ENCODE results near the gene AFF2.

The AFF2 gene

GRCh38 chrX:148995661-148996060 lies 495.2 kb downstream of the AFF2 start:
- H3K27ac ChIP-seq (ENCODE audit: low read depth, low read length): no peak overlapping the region
- no peaks in the 10 kb centered on the region for H3K9me3 ChIP-seq (ENCODE audit: low read length)

DNA sequence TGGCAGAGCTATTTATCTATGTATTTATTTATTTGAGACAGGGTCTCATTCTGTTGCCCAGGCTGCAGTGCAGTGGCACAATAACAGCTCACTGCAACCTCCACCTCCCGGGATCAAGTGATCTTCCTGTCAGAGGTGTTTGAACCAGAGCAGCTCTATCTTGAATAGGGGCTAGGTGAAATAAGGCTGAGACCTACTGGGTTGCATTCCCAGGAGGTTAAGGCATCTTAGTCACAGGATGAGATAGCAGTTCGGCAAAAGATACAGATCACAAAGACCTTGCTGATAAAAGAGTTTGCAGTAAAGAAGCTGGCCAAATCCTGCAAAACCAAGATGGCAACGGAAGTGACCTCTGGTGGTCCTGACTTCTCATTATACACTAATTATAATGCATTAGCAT lies 501.9 kb downstream of the AFF2 start:
- Histone ChIP-seq H3K27ac (ENCODE audit: low read depth, low read length) (no peak overlapping the region), H3K27me3 (ENCODE audit: control insufficient read depth in 1 of 2, insufficient read depth in 2 of 2, low read length in 2 of 2) (no peaks in the 10 kb centered on the region), H3K4me3 (ENCODE audit: low read depth in 1 of 2, low read length in 2 of 2) (no peak overlapping the region), H3K9ac (ENCODE audit: low read length) (no peak overlapping the region), H3K36me3 (ENCODE audit: insufficient read depth, low read length) (no peaks in the 10 kb centered on the region), H3K9me3 (ENCODE audit: low read length) (no peaks in the 10 kb centered on the region), H3K4me1 (ENCODE audit: insufficient read depth, low read length) (no peaks in the 10 kb centered on the region)

More at GRCh38 chrX:148995661-148996060, 495.2 kb downstream of the AFF2 start:
- H3K27me3 ChIP-seq (ENCODE audit: control insufficient read depth in 1 of 2, insufficient read depth in 2 of 2, low read length in 2 of 2): no peaks in the 10 kb centered on the region
- H3K4me1 ChIP-seq (ENCODE audit: insufficient read depth, low read length): no peaks in the 10 kb centered on the region
- no peak overlapping the region for H3K4me3 ChIP-seq (ENCODE audit: low read depth in 1 of 2, low read length in 2 of 2)
- no peaks in the 10 kb centered on the region for H3K36me3 ChIP-seq (ENCODE audit: insufficient read depth, low read length)
- no peak overlapping the region for H3K9ac ChIP-seq (ENCODE audit: low read length)

DNA sequence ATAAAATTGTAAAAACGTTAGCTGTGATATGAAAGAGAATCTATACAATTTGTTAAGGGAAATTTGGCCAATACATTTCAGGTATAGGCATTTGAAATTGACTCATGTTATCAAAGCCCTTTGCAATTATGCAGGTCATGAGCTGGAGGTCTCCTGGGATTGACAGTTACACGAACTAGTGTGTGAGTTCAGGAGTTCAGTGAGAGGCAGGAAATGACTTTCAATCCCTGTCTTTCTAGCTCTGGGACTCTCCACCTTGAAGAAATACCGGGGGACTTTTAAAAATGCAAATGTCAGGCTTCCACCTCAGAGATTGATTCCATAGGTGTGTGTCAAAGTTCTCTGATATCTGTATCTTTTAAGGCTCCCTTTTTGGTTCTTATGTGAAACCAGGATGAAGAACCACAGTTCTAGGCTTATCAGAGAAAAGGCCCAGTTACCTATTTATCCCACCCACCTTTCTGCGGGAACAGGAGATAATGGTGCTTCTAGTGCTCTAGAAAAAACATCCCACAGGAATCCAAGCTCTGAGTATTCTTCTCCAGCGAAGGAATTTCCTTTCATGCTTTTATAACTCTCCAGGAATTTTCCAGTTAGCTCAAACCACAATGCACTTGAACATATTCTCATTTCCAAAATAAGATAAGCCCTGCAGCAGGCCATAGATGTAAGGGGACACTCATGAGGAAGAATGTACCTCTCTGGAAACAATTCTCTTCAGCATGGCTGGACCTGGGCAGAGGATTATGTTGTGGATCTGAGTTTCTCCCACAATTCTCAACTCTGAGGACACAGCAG lies 503.6 kb downstream of the AFF2 start:
- Histone ChIP-seq H3K4me3 (ENCODE audit: low read depth in 1 of 2, low read length in 2 of 2) (no peak overlapping the region), H3K9me3 (ENCODE audit: low read length) (no peaks in the 10 kb centered on the region)

DNA sequence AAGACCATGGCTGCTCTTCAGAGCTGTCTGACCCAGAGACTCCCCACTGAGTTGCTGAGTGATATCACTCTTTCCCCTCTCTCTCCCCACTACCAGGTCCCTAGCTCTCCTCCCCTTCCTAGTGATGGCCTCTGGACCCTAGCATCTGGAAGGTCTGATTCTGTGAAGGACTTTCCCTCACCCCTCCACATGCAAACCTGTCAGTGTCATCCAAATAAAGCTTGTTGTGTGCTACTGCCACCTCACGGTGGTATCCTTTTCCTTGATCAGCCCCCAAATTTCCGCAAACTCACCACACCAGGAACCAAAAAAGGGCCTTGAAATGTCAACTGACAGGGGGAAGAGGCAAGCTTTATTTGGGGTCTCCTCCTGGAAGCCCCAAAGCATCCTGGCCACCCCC lies 504.5 kb downstream of the AFF2 start:
- H3K4me3 ChIP-seq (ENCODE audit: low read depth in 1 of 2, low read length in 2 of 2): no peak overlapping the region
- no peak overlapping the region for H3K27ac ChIP-seq (ENCODE audit: low read depth, low read length)
- H3K4me1 ChIP-seq (ENCODE audit: insufficient read depth, low read length): no peaks in the 10 kb centered on the region
- H3K9ac ChIP-seq (ENCODE audit: low read length): no peak overlapping the region
- no peaks in the 10 kb centered on the region for H3K27me3 ChIP-seq (ENCODE audit: control insufficient read depth in 1 of 2, insufficient read depth in 2 of 2, low read length in 2 of 2)
- no peaks in the 10 kb centered on the region for H3K36me3 ChIP-seq (ENCODE audit: insufficient read depth, low read length)
- no peaks in the 10 kb centered on the region for H3K9me3 ChIP-seq (ENCODE audit: low read length)

More for the DNA sequence above, 503.6 kb downstream of the AFF2 start:
- Histone ChIP-seq H3K4me1 (ENCODE audit: insufficient read depth, low read length) (no peaks in the 10 kb centered on the region), H3K9ac (ENCODE audit: low read length) (no peak overlapping the region), H3K27me3 (ENCODE audit: control insufficient read depth in 1 of 2, insufficient read depth in 2 of 2, low read length in 2 of 2) (no peaks in the 10 kb centered on the region), H3K27ac (ENCODE audit: low read depth, low read length) (no peak overlapping the region), H3K36me3 (ENCODE audit: insufficient read depth, low read length) (no peaks in the 10 kb centered on the region)

DNA sequence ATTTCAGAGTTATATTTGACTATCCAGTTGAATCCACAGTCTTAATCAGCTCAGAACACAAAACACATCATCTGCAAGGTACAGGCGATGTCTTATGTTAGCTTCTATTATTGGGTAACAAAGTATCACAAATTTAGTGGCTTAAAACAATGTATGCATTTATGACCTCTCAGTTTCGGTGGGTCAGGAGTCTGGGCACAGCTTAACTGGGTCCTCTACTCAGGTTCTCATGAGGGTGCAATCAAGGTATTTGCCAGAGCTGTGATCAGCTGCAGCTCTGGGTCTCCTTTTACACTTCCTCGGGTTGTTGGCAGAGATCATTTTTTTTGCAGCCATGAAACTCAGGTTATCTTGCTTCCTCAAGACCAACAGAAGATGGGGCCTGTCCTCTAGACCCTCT lies 505.8 kb downstream of the AFF2 start:
- no peak overlapping the region for H3K4me3 ChIP-seq (ENCODE audit: low read depth in 1 of 2, low read length in 2 of 2)

GRCh38 chrX:149007423-149007822 lies 507.0 kb downstream of the AFF2 start:
- H3K9me3 ChIP-seq (ENCODE audit: low read length): no peaks in the 10 kb centered on the region
- H3K4me3 ChIP-seq (ENCODE audit: low read depth in 1 of 2, low read length in 2 of 2): no peak overlapping the region
- no peaks in the 10 kb centered on the region for H3K36me3 ChIP-seq (ENCODE audit: insufficient read depth, low read length)
- H3K9ac ChIP-seq (ENCODE audit: low read length): no peak overlapping the region
- H3K27me3 ChIP-seq (ENCODE audit: control insufficient read depth in 1 of 2, insufficient read depth in 2 of 2, low read length in 2 of 2): no peaks in the 10 kb centered on the region
- no peaks in the 10 kb centered on the region for H3K4me1 ChIP-seq (ENCODE audit: insufficient read depth, low read length)
- H3K27ac ChIP-seq (ENCODE audit: low read depth, low read length): no peak overlapping the region

More for the DNA sequence above, 505.8 kb downstream of the AFF2 start:
- Histone ChIP-seq H3K9me3 (ENCODE audit: low read length) (no peaks in the 10 kb centered on the region), H3K4me1 (ENCODE audit: insufficient read depth, low read length) (no peaks in the 10 kb centered on the region), H3K9ac (ENCODE audit: low read length) (no peak overlapping the region), H3K27ac (ENCODE audit: low read depth, low read length) (no peak overlapping the region), H3K36me3 (ENCODE audit: insufficient read depth, low read length) (no peaks in the 10 kb centered on the region), H3K27me3 (ENCODE audit: control insufficient read depth in 1 of 2, insufficient read depth in 2 of 2, low read length in 2 of 2) (no peaks in the 10 kb centered on the region)

DNA sequence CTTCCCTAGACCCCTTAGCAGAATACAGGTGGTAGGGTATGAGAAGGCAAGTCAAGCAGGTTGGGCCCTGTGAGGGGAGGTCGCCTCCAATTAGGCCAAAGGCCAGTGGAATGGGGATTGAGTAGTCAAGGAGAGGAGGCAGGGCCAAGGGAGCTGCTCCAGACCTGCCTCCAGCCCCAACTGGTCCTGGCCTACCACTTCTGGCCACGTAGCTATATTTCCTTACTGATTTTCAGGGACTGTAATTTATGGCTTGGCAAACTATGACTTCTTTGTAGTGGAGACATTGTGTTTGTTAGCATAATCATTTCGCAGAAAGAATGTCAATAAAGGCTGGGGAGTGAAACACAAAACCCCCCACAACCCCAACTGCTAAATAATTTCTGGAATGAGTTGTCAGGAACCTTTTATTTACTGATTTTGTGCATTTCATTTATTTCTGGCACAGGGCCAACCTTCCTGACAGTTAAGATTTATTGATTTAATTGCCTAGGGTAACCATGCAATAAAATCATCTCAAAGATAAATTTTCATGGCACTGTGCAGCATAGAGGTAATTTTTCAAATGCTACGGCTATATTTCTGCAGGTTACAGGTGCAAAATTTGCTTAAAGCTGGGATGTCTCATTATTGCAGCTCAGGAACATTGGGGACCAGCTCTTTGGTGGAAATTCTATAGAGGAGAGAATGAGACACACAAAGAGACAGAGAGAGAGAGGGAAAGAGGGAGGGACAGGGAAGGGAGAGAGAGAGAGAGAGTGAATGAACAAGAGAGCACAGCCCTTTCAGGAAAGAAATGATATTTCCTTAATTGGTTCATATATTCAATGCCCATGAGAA lies 509.8 kb downstream of the AFF2 start:
- Histone ChIP-seq H3K9me3 (ENCODE audit: low read length) (no peaks in the 10 kb centered on the region), H3K36me3 (ENCODE audit: insufficient read depth, low read length) (no peaks in the 10 kb centered on the region), H3K9ac (ENCODE audit: low read length) (no peak overlapping the region), H3K27ac (ENCODE audit: low read depth, low read length) (no peak overlapping the region), H3K4me1 (ENCODE audit: insufficient read depth, low read length) (no peaks in the 10 kb centered on the region), H3K27me3 (ENCODE audit: control insufficient read depth in 1 of 2, insufficient read depth in 2 of 2, low read length in 2 of 2) (no peaks in the 10 kb centered on the region), H3K4me3 (ENCODE audit: low read depth in 1 of 2, low read length in 2 of 2) (no peak overlapping the region)

DNA sequence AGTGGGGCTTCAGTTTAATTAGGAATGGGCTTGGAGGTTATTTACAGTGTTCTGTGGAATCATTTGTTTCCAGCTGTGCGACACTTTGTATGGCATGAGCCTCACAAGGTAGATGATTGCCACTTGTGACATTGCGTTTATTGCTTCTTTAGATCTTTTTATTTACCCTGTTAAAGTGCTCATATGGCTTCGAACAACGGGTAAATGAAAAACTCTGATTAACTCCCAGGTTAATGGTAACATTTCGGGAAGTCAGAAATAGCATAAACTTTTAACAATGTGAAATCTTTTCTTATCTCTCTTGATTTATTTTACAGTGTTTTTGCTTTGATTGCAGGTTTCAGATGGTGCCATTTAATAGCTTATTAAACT lies 510.4 kb downstream of the AFF2 start:
- Histone ChIP-seq H3K9ac (ENCODE audit: low read length) (no peak overlapping the region), H3K36me3 (ENCODE audit: insufficient read depth, low read length) (no peaks in the 10 kb centered on the region), H3K9me3 (ENCODE audit: low read length) (no peaks in the 10 kb centered on the region), H3K27ac (ENCODE audit: low read depth, low read length) (no peak overlapping the region), H3K4me1 (ENCODE audit: insufficient read depth, low read length) (no peaks in the 10 kb centered on the region), H3K27me3 (ENCODE audit: control insufficient read depth in 1 of 2, insufficient read depth in 2 of 2, low read length in 2 of 2) (no peaks in the 10 kb centered on the region), H3K4me3 (ENCODE audit: low read depth in 1 of 2, low read length in 2 of 2) (no peak overlapping the region)

DNA sequence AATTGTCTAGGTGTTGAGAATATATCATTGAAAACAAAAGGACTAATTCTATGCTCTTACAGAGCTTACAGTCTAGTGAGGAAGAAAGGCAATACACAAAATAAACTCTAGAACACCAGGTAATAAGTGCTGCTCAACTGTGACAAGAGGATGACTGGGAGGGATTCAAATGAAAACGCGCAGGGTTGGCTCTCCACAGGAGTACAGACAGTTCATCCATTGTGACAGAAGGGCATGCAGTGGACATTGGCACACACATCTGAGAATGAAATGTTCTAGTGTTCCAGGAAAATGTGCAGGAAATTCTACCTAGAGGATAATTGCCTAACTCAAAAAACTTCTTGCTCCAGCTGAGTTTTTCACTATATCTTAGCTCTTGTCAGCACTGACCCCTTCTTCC lies 512.7 kb downstream of the AFF2 start:
- Histone ChIP-seq H3K9ac (ENCODE audit: low read length) (no peak overlapping the region), H3K27ac (ENCODE audit: low read depth, low read length) (no peak overlapping the region), H3K4me1 (ENCODE audit: insufficient read depth, low read length) (no peaks in the 10 kb centered on the region), H3K4me3 (ENCODE audit: low read depth in 1 of 2, low read length in 2 of 2) (no peak overlapping the region), H3K36me3 (ENCODE audit: insufficient read depth, low read length) (no peaks in the 10 kb centered on the region), H3K27me3 (ENCODE audit: control insufficient read depth in 1 of 2, insufficient read depth in 2 of 2, low read length in 2 of 2) (no peaks in the 10 kb centered on the region), H3K9me3 (ENCODE audit: low read length) (no peaks in the 10 kb centered on the region)

GRCh38 chrX:149021159-149021558 lies 520.7 kb downstream of the AFF2 start:
- peaks cover 7% of the 10 kb centered on the region for H3K9me3 ChIP-seq (ENCODE audit: low read length)
- H3K27me3 ChIP-seq (ENCODE audit: control insufficient read depth in 1 of 2, insufficient read depth in 2 of 2, low read length in 2 of 2): no peaks in the 10 kb centered on the region
- no peak overlapping the region for H3K27ac ChIP-seq (ENCODE audit: low read depth, low read length)
- no peak overlapping the region for H3K9ac ChIP-seq (ENCODE audit: low read length)
- H3K4me1 ChIP-seq (ENCODE audit: insufficient read depth, low read length): no peaks in the 10 kb centered on the region
- no peak overlapping the region for H3K4me3 ChIP-seq (ENCODE audit: low read depth in 1 of 2, low read length in 2 of 2)
- no peaks in the 10 kb centered on the region for H3K36me3 ChIP-seq (ENCODE audit: insufficient read depth, low read length)

DNA sequence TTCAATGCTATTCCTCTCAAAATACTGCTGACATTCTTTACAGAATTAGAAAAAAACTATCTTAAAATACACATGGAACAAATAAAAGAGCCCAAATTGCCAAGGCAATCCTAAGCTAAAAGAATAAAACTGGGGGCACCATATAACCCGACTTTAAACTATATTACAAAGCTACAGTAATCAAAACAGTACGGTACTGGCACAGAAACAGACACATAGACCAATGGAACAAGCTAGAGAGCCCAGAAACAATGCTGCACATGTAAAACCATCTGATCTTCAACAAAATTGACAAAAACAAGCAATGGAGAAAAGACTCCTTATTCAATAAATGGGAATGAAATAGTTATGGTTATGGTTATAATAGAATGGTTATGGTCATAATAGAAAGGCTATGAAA lies 522.1 kb downstream of the AFF2 start:
- Histone ChIP-seq H3K9ac (ENCODE audit: low read length) (no peak overlapping the region), H3K36me3 (ENCODE audit: insufficient read depth, low read length) (no peaks in the 10 kb centered on the region), H3K27ac (ENCODE audit: low read depth, low read length) (no peak overlapping the region), H3K9me3 (ENCODE audit: low read length) (peaks cover 7% of the 10 kb centered on the region), H3K4me3 (ENCODE audit: low read depth in 1 of 2, low read length in 2 of 2) (no peak overlapping the region), H3K27me3 (ENCODE audit: control insufficient read depth in 1 of 2, insufficient read depth in 2 of 2, low read length in 2 of 2) (no peaks in the 10 kb centered on the region), H3K4me1 (ENCODE audit: insufficient read depth, low read length) (no peaks in the 10 kb centered on the region)
